Small intestine (tissue), 7 donors: ENCODE data around the gene SS18. TPM values are rescaled to one million over a fixed set of nuclear protein-coding genes. Genes with fewer than 3 reads are reported as not detected.

Experiments used
- DNase-seq, 2 donors: peaks; one replicate each; pipeline versions ENCODE4 v3.0.0 to v3.0.0-alpha.2; 2013
- FAIRE-seq: peaks from 2 replicates; lab custom pipeline; 2012; peaks lifted over from hg19 to GRCh38; lab: Jason Lieb, UNC
- H3K27ac ChIP-seq, 3 donors: one replicate each; pipeline ENCODE4 v1.5.1; 2013; ENCODE audit warnings: low read length in 2 of 3, mild to moderate bottlenecking in 2 of 3, control low read depth in 1 of 3, inconsistent platforms in 1 of 3, low read depth in 1 of 3, moderate library complexity in 1 of 3
- H3K27me3 ChIP-seq, 3 donors: one replicate each; pipeline ENCODE4 v1.6.1; 2013; ENCODE audit warnings: low read length in 3 of 3, inconsistent platforms in 1 of 3; ENCODE audit not compliant: control insufficient read depth in 3 of 3, insufficient read depth in 3 of 3
- H3K36me3 ChIP-seq, 3 donors: one replicate each; pipeline ENCODE4 v1.6.1; 2013; ENCODE audit warnings: low read length in 3 of 3, inconsistent platforms in 1 of 3, low read depth in 1 of 3, mild to moderate bottlenecking in 1 of 3, moderate library complexity in 1 of 3; ENCODE audit not compliant: control insufficient read depth in 3 of 3, insufficient read depth in 2 of 3
- H3K4me1 ChIP-seq, 3 donors: one replicate each; pipeline ENCODE4 v1.6.1; 2013; ENCODE audit warnings: low read length in 2 of 3, inconsistent platforms in 1 of 3, low read depth in 1 of 3, mild to moderate bottlenecking in 1 of 3, moderate library complexity in 1 of 3; ENCODE audit not compliant: control insufficient read depth in 3 of 3, insufficient read depth in 2 of 3
- H3K4me3 ChIP-seq, 3 donors: one replicate each; pipeline ENCODE4 v1.5.1; 2013; ENCODE audit warnings: low read length in 3 of 3, control low read depth in 1 of 3, inconsistent platforms in 1 of 3, low read depth in 1 of 3, mild to moderate bottlenecking in 1 of 3, moderate library complexity in 1 of 3
- H3K9me3 ChIP-seq, 2 donors: one replicate each; pipeline ENCODE4 v1.6.1; 2013; ENCODE audit warnings: low read depth in 1 of 2, low read length in 1 of 2; ENCODE audit not compliant: control insufficient read depth in 2 of 2, insufficient read depth in 1 of 2
- WGBS, 3 donors: extraction: QIAGEN DNeasy Blood & Tissue Kit; methylation state at CpG; one replicate each; pipeline ENCODE4 v1.1.7; 2013; 5-methylcytosine and 5-hydroxymethylcytosine counted together
- polyA plus RNA-seq, 4 donors: library from polyadenylated mRNA; stranded (reverse) in 3 of 4; unstranded in 1 of 4; fragments of 200-250 nt in 3 of 4; fragments of 120-200 nt in 1 of 4; gene quantifications; one replicate each; pipeline versions ENCODE4 v1.2.1 to v1.2.3, GENCODE V29; 2013
- donor health status: healthy with polysubstance abuse.
- donor health status: control.
- donor health status: control.
- donor health status: Bipolar disorder and iron deficiency.
- donor health status: healthy.

SS18 gene
- polyA plus RNA-seq, 4 donors: 18.6 to 48.0 (median 21.6) TPM

GRCh38 chr18:26036635-26037034, 53.8 kb downstream of the SS18 start:
- Histone ChIP-seq H3K27me3 (no peaks in the 10 kb centered on the region), H3K4me1 (no peaks in the 10 kb centered on the region), H3K9me3 (no peaks in the 10 kb centered on the region), H3K4me3 (no peak overlapping the region), H3K27ac (no peak overlapping the region), H3K36me3 (peaks cover 3 to 12% (median 7%) of the 10 kb centered on the region in 3 donors)
- DNase-seq: no peak
- FAIRE-seq: no peak

- FAIRE-seq: no peak
- no peak for DNase-seq
- WGBS, 3 donors: 89 to 95% (median 90%) methylated on average over 5 of the region's 5 CpGs
- H3K4me3 ChIP-seq: no peak overlapping the region
- no peaks in the 10 kb centered on the region for H3K27me3 ChIP-seq
- H3K4me1 ChIP-seq: no peaks in the 10 kb centered on the region
- no peaks in the 10 kb centered on the region for H3K9me3 ChIP-seq
- H3K27ac ChIP-seq: no peak overlapping the region
- peaks cover 7 to 12% (median 9%) of the 10 kb centered on the region in 3 donors for H3K36me3 ChIP-seq
These were observed 55.4 kb downstream of the SS18 start for GRCh38 chr18:26034850-26035497.

DNA sequence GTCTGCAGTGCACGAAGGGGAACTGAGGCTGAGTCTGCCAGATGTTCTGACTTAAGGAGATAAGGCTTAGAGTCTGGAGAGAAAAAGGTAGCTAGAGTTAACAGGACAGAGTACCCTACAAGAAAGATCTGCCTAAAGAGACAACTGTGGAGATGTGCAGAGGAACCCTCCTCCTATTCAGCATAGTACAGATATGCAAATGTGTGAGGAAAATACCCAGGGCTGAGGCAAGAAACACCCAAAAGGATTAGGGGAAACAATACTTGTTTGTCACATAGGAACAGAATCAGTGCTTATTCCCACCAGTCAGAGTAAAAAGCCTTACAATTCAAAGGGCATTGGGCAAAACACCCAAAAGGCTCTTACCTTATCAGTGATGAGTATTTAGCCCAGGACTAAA, 67.8 kb downstream of the SS18 start:
- DNase-seq: no peak
- no peaks in the 10 kb centered on the region for H3K4me1 ChIP-seq
- FAIRE-seq: no peak
- H3K9me3 ChIP-seq: peaks cover 0 to 3% of the 10 kb centered on the region in 2 donors
- no peak overlapping the region for H3K27ac ChIP-seq
- H3K4me3 ChIP-seq: no peak overlapping the region
- H3K36me3 ChIP-seq: peaks cover 0 to 12% (median 8%) of the 10 kb centered on the region in 3 donors
- no peaks in the 10 kb centered on the region for H3K27me3 ChIP-seq
- 89 to 99% (median 95%) methylated on average over 1 of the region's 1 CpG for WGBS, 3 donors

- Histone ChIP-seq H3K36me3 (peaks cover 0 to 8% (median 8%) of the 10 kb centered on the region in 3 donors), H3K27ac (no peak overlapping the region), H3K4me1 (no peaks in the 10 kb centered on the region), H3K9me3 (peaks cover 0 to 3% of the 10 kb centered on the region in 2 donors), H3K4me3 (no peak overlapping the region), H3K27me3 (no peaks in the 10 kb centered on the region)
- DNase-seq (no peak), FAIRE-seq (no peak)
- 94 to 97% (median 96%) methylated on average over 3 of the region's 3 CpGs for WGBS, 3 donors
These were observed 69.2 kb downstream of the SS18 start for GRCh38 chr18:26021061-26021754.

DNA sequence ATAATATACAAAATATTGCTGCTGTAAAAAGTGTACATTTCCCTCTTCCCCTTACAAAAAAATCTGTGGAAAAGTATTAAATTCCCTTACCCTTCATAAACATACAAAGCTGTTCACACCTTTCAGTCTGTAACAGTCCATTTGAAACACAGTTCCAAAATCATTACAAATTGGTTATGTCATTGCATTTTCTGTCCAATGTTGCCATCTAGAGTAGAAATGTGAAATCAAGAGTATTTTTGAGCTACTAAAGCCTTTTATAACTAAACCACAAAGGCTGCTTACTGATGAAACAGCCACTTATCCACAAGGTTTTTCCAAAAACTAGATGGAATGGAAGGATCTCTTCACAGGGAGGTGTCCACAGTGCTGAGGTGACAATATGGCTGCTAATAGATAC, 72.5 kb downstream of the SS18 start:
- FAIRE-seq: no peak
- DNase-seq: no peak
- Histone ChIP-seq H3K27me3 (no peaks in the 10 kb centered on the region), H3K9me3 (no peaks in the 10 kb centered on the region), H3K27ac (no peak overlapping the region), H3K4me1 (no peaks in the 10 kb centered on the region), H3K4me3 (no peak overlapping the region), H3K36me3 (peaks cover 0 to 6% (median 4%) of the 10 kb centered on the region in 3 donors)

GRCh38 chr18:26014462-26014861, 76.0 kb downstream of the SS18 start:
- DNase-seq: no peak
- no peak for FAIRE-seq
- Histone ChIP-seq H3K27me3 (no peaks in the 10 kb centered on the region), H3K9me3 (no peaks in the 10 kb centered on the region), H3K36me3 (peaks cover 0 to 7% (median 4%) of the 10 kb centered on the region in 3 donors), H3K27ac (no peak overlapping the region), H3K4me3 (no peak overlapping the region), H3K4me1 (no peaks in the 10 kb centered on the region)

DNA sequence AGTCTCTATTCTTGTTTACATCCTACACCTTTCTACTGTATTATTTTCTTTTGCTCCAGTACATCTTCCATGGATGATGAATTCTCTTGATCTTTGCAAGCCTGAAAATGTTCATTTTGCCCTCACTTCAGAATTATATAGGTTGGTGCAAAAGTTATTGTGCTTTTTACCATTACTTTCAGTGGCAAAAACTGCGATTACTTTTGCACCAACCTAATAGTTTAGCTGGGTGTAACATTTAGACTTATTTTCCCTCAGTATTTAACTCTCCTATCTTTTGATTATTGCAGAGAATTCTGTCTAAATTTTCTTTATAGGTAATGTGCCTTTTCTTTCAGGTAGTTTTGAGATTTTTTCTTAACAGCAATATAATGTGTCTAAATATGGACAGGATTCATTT, 81.8 kb downstream of the SS18 start:
- no peaks in the 10 kb centered on the region for H3K4me1 ChIP-seq
- FAIRE-seq (no peak), DNase-seq (no peak)
- no peaks in the 10 kb centered on the region for H3K27me3 ChIP-seq
- H3K27ac ChIP-seq: no peak overlapping the region
- H3K9me3 ChIP-seq: no peaks in the 10 kb centered on the region
- H3K36me3 ChIP-seq: peaks cover 0 to 5% (median 0%) of the 10 kb centered on the region in 3 donors
- WGBS, 3 donors: 97 to 100% (median 98%) methylated on average over 1 of the region's 1 CpG
- no peak overlapping the region for H3K4me3 ChIP-seq

DNA sequence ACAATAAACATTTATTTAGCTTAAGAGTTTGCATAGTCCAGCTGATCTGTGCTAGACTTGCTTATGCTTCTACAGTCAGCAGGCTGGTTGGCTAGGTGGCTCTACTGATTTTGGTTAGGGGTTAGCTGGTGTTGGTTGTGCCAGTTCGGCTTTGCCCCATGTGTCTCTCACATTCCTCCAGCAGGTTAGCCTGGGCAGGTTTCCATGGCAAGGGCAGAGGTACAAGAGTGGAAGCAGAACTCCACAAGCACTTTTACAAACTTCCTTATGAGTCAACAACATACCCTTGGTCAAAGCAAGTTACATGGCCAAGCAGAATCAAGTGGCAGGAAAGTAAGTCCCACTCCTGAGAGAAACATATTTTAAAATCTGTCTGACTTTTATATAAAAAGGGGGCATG, 82.3 kb downstream of the SS18 start:
- Histone ChIP-seq H3K36me3 (peaks cover 0 to 3% (median 0%) of the 10 kb centered on the region in 3 donors), H3K4me1 (no peaks in the 10 kb centered on the region), H3K27ac (no peak overlapping the region), H3K9me3 (no peaks in the 10 kb centered on the region), H3K4me3 (no peak overlapping the region), H3K27me3 (no peaks in the 10 kb centered on the region)
- WGBS, 3 donors: 83 to 98% (median 92%) methylated on average over 1 of the region's 1 CpG
- FAIRE-seq: no peak
- no peak for DNase-seq
